ENCODE measurements around the gene ABCD1. TPM values are rescaled to one million over a fixed set of nuclear protein-coding genes. Genes with fewer than 3 reads are reported as not detected.

ABCD1 gene
- total RNA-seq, 2 donors from 2014 or later = 7.4 to 12.2 TPM

DNA sequence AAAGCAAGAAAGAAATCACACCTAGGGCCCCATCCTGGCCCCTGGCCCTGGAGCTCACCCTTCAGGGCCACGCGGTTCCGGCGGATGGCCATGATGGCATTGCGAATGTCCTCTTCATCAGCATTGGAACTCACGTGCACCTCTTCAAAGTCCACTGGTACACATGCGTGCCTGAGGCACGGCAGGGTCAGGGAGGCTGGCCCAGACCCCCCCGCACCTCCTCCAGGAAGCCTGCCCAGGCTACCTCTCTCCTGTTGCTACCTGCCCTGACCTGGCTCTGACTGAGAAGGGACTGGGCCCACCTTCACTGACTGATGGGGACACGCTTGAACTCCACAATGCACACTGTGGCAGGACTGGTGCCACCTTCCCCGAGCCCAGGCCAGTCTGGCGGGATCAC is 65.0 kb downstream of the ABCD1 start:
- ATAC-seq (no peak), DNase-seq (ENCODE audit: low spot score) (no peak)
- H3K9me3 Mint-ChIP-seq = no peaks in the 10 kb centered on the region
- no peak overlapping the region for H3K4me3 Mint-ChIP-seq
- no peaks in the 10 kb centered on the region for H3K36me3 Mint-ChIP-seq
- no peaks in the 10 kb centered on the region for H3K27me3 Mint-ChIP-seq
- no peak overlapping the region for H3K27ac Mint-ChIP-seq
- H3K4me1 Mint-ChIP-seq (ENCODE audit: low read depth in 2 of 2) = peaks cover 8 to 19% of the 10 kb centered on the region in 2 donors

GRCh38 chrX:153791104-153791852 is 66.6 kb downstream of the ABCD1 start:
- Mint-ChIP-seq H3K4me3 (peak overlapping the region; percentile 7), H3K36me3 (no peaks in the 10 kb centered on the region), H3K27ac (no peak overlapping the region), H3K9me3 (no peaks in the 10 kb centered on the region), H3K4me1 (ENCODE audit: low read depth in 2 of 2) (peaks cover 11 to 24% of the 10 kb centered on the region in 2 donors), H3K27me3 (no peaks in the 10 kb centered on the region)
- DNase-seq (ENCODE audit: low spot score) (no peak), ATAC-seq (no peak)

DNA sequence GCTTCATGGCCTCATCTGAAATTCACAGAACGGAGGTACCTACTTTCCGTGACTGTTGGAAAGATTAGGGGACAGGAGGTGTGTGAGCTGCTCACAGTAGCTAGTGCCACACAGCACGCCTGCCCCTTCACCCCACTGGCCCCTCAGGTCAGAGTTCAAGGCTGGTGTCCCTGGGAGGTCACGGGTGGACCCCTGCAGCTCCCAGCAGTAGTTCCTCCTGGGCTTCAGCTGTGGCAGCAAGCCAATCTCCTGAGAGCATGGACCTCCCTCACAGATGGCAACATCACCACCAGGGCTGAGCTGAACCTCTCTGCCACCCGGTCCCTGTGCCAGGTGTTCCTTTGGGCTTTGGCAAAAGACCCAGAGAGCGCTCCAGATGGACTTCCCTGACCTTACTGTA is 67.7 kb downstream of the ABCD1 start:
- ATAC-seq = no peak
- no peaks in the 10 kb centered on the region for H3K27me3 Mint-ChIP-seq
- DNase-seq (ENCODE audit: low spot score) = no peak
- H3K9me3 Mint-ChIP-seq = no peaks in the 10 kb centered on the region
- no peaks in the 10 kb centered on the region for H3K36me3 Mint-ChIP-seq
- H3K4me1 Mint-ChIP-seq (ENCODE audit: low read depth in 2 of 2) = peaks cover 14 to 24% of the 10 kb centered on the region in 2 donors
- H3K27ac Mint-ChIP-seq = peak overlapping the region in 1 of 2 donors; percentile 88
- peak overlapping the region; percentile 92 for H3K4me3 Mint-ChIP-seq

GRCh38 chrX:153793291-153793690 is 68.6 kb downstream of the ABCD1 start:
- H3K9me3 Mint-ChIP-seq = no peaks in the 10 kb centered on the region
- H3K4me3 Mint-ChIP-seq = peak overlapping the region; percentile 92
- ATAC-seq (no peak), DNase-seq (ENCODE audit: low spot score) (no peak)
- peaks cover 14 to 24% of the 10 kb centered on the region in 2 donors for H3K4me1 Mint-ChIP-seq (ENCODE audit: low read depth in 2 of 2)
- no peaks in the 10 kb centered on the region for H3K27me3 Mint-ChIP-seq
- H3K27ac Mint-ChIP-seq = peak overlapping the region; percentile 88 to 89
- no peaks in the 10 kb centered on the region for H3K36me3 Mint-ChIP-seq

Other genes starting within 250 kb of the ABCD1 start
- gene BGN, start 229.9 kb upstream of the ABCD1 start, total RNA-seq = not detected
- not detected for gene ATP2B3, start 207.2 kb upstream of the ABCD1 start, total RNA-seq
- 10 to 100 TPM; 16.4 to 30.7 TPM for gene CCNQ, start 125.7 kb upstream of the ABCD1 start, total RNA-seq
- not detected for gene DUSP9, start 77.7 kb upstream of the ABCD1 start, total RNA-seq
- gene PNCK, start 51.0 kb upstream of the ABCD1 start, total RNA-seq = not detected
- gene SLC6A8, start 36.9 kb upstream of the ABCD1 start, total RNA-seq = 1 to 10 TPM; 2.3 to 4.1 TPM
- 100 to 1,000 TPM; 156 to 159 TPM for gene BCAP31, start 469 bp upstream of the ABCD1 start, total RNA-seq
- gene PLXNB3, start 39.4 kb downstream of the ABCD1 start, total RNA-seq = 1 to 10 TPM in 1 of 2 donors, under 1 TPM in 1; 0.48 to 2.4 TPM
- not detected for gene SRPK3, start 56.2 kb downstream of the ABCD1 start, total RNA-seq
- 10 to 100 TPM; 62.5 to 74.1 TPM for gene IDH3G, start 69.5 kb downstream of the ABCD1 start, total RNA-seq
- gene SSR4, start 69.8 kb downstream of the ABCD1 start, total RNA-seq = 100 to 1,000 TPM; 266 to 306 TPM
- gene PDZD4, start 105.7 kb downstream of the ABCD1 start, total RNA-seq = 1 to 10 TPM; 2.2 to 2.7 TPM
- gene L1CAM, start 161.3 kb downstream of the ABCD1 start, total RNA-seq = 1 to 10 TPM in 1 of 2 donors, under 1 TPM in 1; 0.74 to 1.2 TPM
- not detected for gene AVPR2, start 179.8 kb downstream of the ABCD1 start, total RNA-seq
- 100 to 1,000 TPM; 155 to 276 TPM for gene ARHGAP4, start 201.4 kb downstream of the ABCD1 start, total RNA-seq
- 100 to 1,000 TPM; 115 to 175 TPM for gene NAA10, start 210.2 kb downstream of the ABCD1 start, total RNA-seq
- gene RENBP, start 219.8 kb downstream of the ABCD1 start, total RNA-seq = 1 to 10 TPM; 4.8 to 5.4 TPM
- gene HCFC1, start 247.0 kb downstream of the ABCD1 start, total RNA-seq = 100 to 1,000 TPM; 105 to 131 TPM
- gene TMEM187, start 247.9 kb downstream of the ABCD1 start, total RNA-seq = 1 to 10 TPM; 2.4 to 6.9 TPM

Measured in natural killer cell treated with Interleukin-12 subunit alpha and Interleukin-12 subunit beta and Interleukin-15 and Interleukin-18, amount 100 ng/mL, for 72 hours (primary cell).